Liver (tissue), 3 donors: ENCODE data around the gene CSRP1.

Source experiments
- GABPA ChIP-seq, 2 donors: IDR thresholded peaks in 1 of 2; conservative IDR thresholded peaks in 1 of 2; 2 replicates each; pipeline ENCODE4 v1.6.1; 2016; ENCODE audit warnings: antibody characterized with exemption in 2 of 2, mild to moderate bottlenecking in 1 of 2, moderate library complexity in 1 of 2
- TAF1 ChIP-seq: conservative IDR thresholded peaks from 2 replicates; pipeline ENCODE4 v1.6.1; 2016; ENCODE audit warnings: antibody characterized with exemption, mild to moderate bottlenecking
- TF ChIP-seq, protein P1 (sequence below): fragments of 150-350 bp; IDR thresholded peaks from 2 replicates; pipeline ENCODE4 v1.5.1; 2017; ENCODE audit warnings: improper control_type of control experiment, low read depth, low read length; ENCODE audit not compliant: missing input control
- donor health status: healthy.
- donor health status: healthy.

DNA sequence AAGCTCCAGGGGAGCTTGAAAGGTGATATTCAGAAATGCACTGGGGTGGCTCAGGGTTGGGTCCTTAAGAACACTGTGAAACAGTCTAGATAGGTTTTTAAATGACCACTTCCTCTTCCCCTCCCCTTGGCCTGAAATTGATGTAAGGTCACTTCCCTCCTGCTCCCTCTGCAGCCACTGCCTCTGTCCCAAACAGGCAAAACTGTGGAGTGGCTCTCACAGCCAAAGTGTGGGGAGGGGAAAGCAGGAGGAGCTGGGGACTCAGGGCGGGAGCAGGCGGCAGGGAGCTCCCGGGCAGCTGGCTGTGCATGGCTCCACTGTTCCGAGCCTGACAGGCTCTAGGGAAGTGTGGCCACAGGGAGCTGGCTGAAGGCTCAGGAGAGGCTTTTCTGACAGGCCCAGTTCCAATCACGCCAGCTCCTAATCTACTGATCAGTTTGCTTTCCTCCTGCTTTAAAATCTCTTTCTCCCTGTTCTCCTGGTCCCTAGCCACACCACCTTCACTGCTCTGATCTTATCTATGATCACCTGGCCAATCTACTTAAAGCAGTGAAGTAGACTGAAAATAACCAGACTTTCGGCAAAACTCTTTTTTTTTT, 5.1 kb upstream of the CSRP1 start:
- TF ChIP-seq, protein P1, sequence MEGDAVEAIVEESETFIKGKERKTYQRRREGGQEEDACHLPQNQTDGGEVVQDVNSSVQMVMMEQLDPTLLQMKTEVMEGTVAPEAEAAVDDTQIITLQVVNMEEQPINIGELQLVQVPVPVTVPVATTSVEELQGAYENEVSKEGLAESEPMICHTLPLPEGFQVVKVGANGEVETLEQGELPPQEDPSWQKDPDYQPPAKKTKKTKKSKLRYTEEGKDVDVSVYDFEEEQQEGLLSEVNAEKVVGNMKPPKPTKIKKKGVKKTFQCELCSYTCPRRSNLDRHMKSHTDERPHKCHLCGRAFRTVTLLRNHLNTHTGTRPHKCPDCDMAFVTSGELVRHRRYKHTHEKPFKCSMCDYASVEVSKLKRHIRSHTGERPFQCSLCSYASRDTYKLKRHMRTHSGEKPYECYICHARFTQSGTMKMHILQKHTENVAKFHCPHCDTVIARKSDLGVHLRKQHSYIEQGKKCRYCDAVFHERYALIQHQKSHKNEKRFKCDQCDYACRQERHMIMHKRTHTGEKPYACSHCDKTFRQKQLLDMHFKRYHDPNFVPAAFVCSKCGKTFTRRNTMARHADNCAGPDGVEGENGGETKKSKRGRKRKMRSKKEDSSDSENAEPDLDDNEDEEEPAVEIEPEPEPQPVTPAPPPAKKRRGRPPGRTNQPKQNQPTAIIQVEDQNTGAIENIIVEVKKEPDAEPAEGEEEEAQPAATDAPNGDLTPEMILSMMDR, result no peak
- TF ChIP-seq GABPA (IDR thresholded peaks at IDR 0.05 in 1 of 2, conservative IDR thresholded peaks at IDR 0.05 in 1 of 2), result peak; percentile 20 to 47
- no peak for TF ChIP-seq TAF1
